ENCODE measurements around the gene SYNGR2.

SYNGR2 gene

DNA sequence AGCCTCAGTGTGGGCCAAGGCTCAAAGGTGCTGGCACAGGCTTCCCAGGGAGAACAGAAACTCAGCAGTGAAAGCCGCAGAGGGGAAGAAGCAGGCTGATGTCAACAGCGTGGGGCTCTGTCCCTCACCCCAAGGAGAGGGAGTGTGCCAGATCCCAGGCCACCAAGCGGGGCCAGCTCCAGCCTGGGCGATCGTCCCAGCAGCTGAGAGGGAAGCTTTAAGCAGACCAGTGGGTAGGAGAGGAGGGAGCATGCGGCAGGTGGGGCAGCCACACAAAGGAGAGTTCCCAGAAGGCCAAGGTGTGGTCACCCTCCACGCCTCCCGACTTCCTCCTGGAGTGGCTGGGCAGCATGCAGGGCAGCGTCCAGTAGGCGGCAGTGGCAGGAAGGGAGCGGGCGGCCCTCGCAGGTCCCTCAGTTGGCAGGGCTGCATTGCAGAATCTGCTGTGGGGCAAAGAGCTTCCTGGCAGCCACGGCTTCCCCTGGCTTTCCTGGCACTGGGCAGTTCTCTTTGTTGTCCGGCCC, 6.0 kb downstream of the SYNGR2 start:
- Histone ChIP-seq H3K27ac (no peak overlapping the region), H3K4me3 (ENCODE audit: low read depth, low read length) (no peak overlapping the region), H3K9me3 (ENCODE audit: severe bottlenecking) (no peaks in the 10 kb centered on the region), H3K36me3 (peaks cover 87% of the 10 kb centered on the region), H3K27me3 (ENCODE audit: insufficient read depth, low read depth, severe bottlenecking) (no peaks in the 10 kb centered on the region)
- DNase-seq = no peak
- TF ChIP-seq, protein P1, sequence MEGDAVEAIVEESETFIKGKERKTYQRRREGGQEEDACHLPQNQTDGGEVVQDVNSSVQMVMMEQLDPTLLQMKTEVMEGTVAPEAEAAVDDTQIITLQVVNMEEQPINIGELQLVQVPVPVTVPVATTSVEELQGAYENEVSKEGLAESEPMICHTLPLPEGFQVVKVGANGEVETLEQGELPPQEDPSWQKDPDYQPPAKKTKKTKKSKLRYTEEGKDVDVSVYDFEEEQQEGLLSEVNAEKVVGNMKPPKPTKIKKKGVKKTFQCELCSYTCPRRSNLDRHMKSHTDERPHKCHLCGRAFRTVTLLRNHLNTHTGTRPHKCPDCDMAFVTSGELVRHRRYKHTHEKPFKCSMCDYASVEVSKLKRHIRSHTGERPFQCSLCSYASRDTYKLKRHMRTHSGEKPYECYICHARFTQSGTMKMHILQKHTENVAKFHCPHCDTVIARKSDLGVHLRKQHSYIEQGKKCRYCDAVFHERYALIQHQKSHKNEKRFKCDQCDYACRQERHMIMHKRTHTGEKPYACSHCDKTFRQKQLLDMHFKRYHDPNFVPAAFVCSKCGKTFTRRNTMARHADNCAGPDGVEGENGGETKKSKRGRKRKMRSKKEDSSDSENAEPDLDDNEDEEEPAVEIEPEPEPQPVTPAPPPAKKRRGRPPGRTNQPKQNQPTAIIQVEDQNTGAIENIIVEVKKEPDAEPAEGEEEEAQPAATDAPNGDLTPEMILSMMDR (IDR thresholded peaks at IDR 0.05; ENCODE audit: low read depth, low read length) = no peak

- DNase-seq = peak; percentile 49
- Histone ChIP-seq H3K27ac (peak overlapping the region; percentile 7; the same call in 1 of the 2 replicates), H3K9me3 (ENCODE audit: severe bottlenecking) (no peaks in the 10 kb centered on the region), H3K4me3 (ENCODE audit: low read depth, low read length) (no peak overlapping the region), H3K36me3 (peaks cover 94% of the 10 kb centered on the region), H3K27me3 (ENCODE audit: insufficient read depth, low read depth, severe bottlenecking) (no peaks in the 10 kb centered on the region)
- TF ChIP-seq, protein P1 (IDR thresholded peaks at IDR 0.05; ENCODE audit: low read depth, low read length) = peak; percentile 62
Observed at GRCh38 chr17:78174870-78175642, 6.7 kb downstream of the SYNGR2 start.

DNA sequence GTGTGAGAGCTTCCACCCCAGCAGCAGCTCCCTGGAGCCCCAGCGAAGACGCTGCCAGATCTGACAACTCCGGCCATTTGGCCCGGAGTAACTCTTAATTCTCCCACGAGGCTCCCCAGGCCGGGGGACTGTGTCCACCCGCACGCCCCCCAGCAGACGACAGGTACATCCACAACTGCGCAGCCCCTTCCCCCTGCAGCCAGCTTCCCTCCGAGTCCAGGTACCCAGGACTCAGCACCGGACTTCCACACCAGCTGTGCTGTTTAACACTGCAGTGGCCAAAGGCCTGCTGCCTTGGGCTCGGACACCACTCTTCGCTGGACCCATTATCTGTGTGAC, 7.2 kb downstream of the SYNGR2 start:
- Histone ChIP-seq H3K27ac (no peak overlapping the region), H3K36me3 (peaks cover 98% of the 10 kb centered on the region), H3K27me3 (ENCODE audit: insufficient read depth, low read depth, severe bottlenecking) (no peaks in the 10 kb centered on the region), H3K4me3 (ENCODE audit: low read depth, low read length) (no peak overlapping the region), H3K9me3 (ENCODE audit: severe bottlenecking) (no peaks in the 10 kb centered on the region)
- TF ChIP-seq, protein P1 (IDR thresholded peaks at IDR 0.05; ENCODE audit: low read depth, low read length) = no peak
- no peak for DNase-seq

- H3K9me3 ChIP-seq (ENCODE audit: severe bottlenecking) = no peaks in the 10 kb centered on the region
- TF ChIP-seq, protein P1 (IDR thresholded peaks at IDR 0.05; ENCODE audit: low read depth, low read length) = peak; percentile 100
- peak overlapping the region; percentile 2; the same call in 1 of the 2 replicates for H3K27ac ChIP-seq
- H3K27me3 ChIP-seq (ENCODE audit: insufficient read depth, low read depth, severe bottlenecking) = no peaks in the 10 kb centered on the region
- H3K36me3 ChIP-seq = peaks cover 96% of the 10 kb centered on the region
- H3K4me3 ChIP-seq (ENCODE audit: low read depth, low read length) = no peak overlapping the region
- peak; percentile 87 for DNase-seq
Observed at GRCh38 chr17:78176548-78177025, 8.2 kb downstream of the SYNGR2 start.

DNA sequence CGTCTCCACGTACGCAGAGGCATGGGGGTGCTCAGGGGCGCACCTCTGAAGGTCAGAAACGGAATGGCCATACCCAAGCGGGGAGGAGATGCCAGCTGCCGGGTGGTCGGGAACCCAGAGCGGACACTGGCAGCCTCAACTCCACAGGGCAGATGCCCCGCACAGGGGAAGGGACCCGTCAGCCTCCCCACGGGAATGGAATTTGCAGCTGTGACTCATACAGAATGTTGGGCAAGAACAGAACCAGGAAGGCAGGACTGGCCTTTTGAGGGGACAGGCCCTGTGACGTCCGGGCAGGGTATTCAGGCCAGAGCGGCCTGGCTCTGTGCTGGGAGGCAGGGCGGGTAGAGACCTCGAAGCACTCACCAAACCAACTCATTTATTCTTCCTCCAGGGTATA, 11.0 kb downstream of the SYNGR2 start:
- Histone ChIP-seq H3K27me3 (ENCODE audit: insufficient read depth, low read depth, severe bottlenecking) (no peaks in the 10 kb centered on the region), H3K36me3 (peaks cover 96% of the 10 kb centered on the region), H3K27ac (no peak overlapping the region), H3K4me3 (ENCODE audit: low read depth, low read length) (no peak overlapping the region), H3K9me3 (ENCODE audit: severe bottlenecking) (no peaks in the 10 kb centered on the region)
- no peak for DNase-seq
- TF ChIP-seq, protein P1 (IDR thresholded peaks at IDR 0.05; ENCODE audit: low read depth, low read length) = no peak
